IPS-15b (cell line): ENCODE data around the gene ATRAID.

ENCODE experiments used
- H3K27me3 ChIP-seq: one replicate; pipeline ENCODE4 v1.6.1; 2013; ENCODE audit warnings: low read length; ENCODE audit not compliant: control insufficient read depth, insufficient read depth
- H3K36me3 ChIP-seq: one replicate; pipeline ENCODE4 v1.6.1; 2013; ENCODE audit warnings: low read length; ENCODE audit not compliant: control insufficient read depth, insufficient read depth
- H3K4me1 ChIP-seq: one replicate; pipeline ENCODE4 v1.6.1; 2013; ENCODE audit warnings: mild to moderate bottlenecking, low read length; ENCODE audit not compliant: control insufficient read depth, insufficient read depth
- H3K4me3 ChIP-seq: one replicate; pipeline ENCODE4 v1.5.1; 2013; ENCODE audit warnings: low read depth, low read length
- H3K9ac ChIP-seq: one replicate; pipeline ENCODE4 v1.6.1; 2013; ENCODE audit warnings: low read depth, mild to moderate bottlenecking, low read length
- H3K9me3 ChIP-seq: one replicate; pipeline ENCODE4 v1.6.1; 2013; ENCODE audit warnings: mild to moderate bottlenecking, low read length; ENCODE audit not compliant: control insufficient read depth, insufficient read depth

The ATRAID gene

DNA sequence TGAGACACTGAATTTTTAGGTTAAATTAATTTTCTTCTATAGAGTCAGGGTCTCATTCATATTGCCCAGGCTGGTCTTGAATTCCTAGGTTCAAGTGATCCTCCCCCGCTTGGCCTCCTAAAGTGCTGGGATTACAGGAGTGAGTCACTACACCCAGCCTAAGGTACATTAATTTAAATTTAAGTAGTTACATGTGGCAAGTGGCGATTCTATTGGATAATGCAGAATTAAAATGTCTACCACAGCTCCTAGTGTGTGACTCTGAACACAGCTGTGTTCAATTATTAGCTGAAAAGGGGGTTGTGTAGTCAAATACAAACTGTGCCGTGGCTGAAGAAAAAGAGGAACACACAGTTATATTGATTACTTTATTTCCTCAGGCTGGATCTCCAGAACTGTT lies 3.1 kb downstream of the ATRAID start:
- Histone ChIP-seq H3K4me1 (no peaks in the 10 kb centered on the region), H3K36me3 (peaks cover 14% of the 10 kb centered on the region), H3K27me3 (no peaks in the 10 kb centered on the region), H3K4me3 (no peak overlapping the region), H3K9me3 (no peaks in the 10 kb centered on the region), H3K9ac (no peak overlapping the region)

DNA sequence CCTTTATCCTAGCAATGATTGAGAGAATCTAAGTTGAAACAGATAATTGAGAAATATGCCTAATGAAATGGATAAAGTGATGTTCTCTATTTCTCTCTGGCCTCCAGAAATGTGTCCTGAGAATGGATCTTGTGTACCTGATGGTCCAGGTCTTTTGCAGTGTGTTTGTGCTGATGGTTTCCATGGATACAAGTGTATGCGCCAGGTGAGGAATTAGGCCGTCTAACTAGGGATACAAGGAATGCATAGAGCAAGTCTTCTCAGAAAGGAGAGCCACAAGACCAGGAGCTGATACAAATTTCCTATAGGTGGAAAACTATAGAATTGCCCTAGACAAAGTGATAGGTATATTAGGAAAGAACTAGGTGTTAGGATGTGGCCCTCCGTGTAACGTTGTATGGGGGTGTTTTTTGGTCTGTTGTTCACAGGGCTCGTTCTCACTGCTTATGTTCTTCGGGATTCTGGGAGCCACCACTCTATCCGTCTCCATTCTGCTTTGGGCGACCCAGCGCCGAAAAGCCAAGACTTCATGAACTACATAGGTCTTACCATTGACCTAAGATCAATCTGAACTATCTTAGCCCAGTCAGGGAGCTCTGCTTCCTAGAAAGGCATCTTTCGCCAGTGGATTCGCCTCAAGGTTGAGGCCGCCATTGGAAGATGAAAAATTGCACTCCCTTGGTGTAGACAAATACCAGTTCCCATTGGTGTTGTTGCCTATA lies 4.7 kb downstream of the ATRAID start:
- Histone ChIP-seq H3K9ac (no peak overlapping the region), H3K4me3 (peak overlapping the region; percentile 40), H3K27me3 (no peaks in the 10 kb centered on the region), H3K9me3 (no peaks in the 10 kb centered on the region), H3K36me3 (peaks cover 19% of the 10 kb centered on the region), H3K4me1 (no peaks in the 10 kb centered on the region)

DNA sequence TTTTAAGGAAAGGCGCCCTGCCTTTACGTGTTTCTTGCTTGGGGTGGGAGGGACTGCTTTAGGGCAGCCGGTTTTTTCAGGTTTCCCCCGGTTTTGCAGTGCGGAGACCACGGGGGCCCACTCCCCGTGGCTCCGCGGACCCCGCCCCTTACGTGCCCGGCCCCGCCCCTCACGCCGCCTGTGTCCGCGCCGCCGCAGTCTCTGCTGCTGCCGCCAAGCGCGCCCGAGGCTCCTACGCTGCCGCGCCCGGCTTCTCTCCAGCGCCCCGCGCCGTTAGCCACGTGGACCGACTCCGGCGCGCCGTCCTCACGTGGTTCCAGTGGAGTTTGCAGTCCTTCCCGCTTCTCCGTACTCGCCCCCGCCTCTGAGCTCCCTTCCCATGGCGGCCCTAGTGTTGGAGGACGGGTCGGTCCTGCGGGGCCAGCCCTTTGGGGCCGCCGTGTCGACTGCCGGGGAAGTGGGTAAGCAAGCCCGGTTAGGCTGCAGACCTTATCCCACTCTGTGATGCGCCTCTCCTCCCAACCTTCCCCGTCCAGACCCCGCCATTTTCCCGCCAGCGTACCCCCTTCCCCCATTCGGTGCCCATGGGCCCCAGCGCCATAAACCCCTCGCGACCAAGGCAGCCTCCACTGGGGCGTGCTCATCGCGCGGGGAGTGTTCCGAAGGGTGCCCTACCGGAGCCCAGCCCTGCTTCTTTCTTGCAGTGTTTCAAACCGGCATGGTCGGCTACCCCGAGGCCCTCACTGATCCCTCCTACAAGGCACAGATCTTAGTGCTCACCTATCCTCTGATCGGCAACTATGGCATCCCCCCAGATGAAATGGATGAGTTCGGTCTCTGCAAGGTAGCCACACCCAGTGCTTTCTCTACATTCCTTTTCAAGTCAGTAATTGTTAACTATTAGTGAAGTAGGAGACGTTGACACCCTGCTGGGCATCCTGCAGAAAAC lies 5.6 kb downstream of the ATRAID start, which contains the start of gene CAD:
TSS of gene CAD (plus strand) at position 197 of the 949 bp plus-strand sequence. CDS start at position 380, 183 bp downstream.
- Histone ChIP-seq H3K4me1 (no peaks in the 10 kb centered on the region), H3K4me3 (peak within 1 kb of the TSS; percentile 85), H3K27me3 (no peaks in the 10 kb centered on the region), H3K9me3 (no peaks in the 10 kb centered on the region), H3K9ac (peak within 1 kb of the TSS; percentile 99), H3K36me3 (peaks cover 28% of the 10 kb centered on the region)

- Histone ChIP-seq H3K9me3 (no peaks in the 10 kb centered on the region), H3K27me3 (no peaks in the 10 kb centered on the region), H3K36me3 (peaks cover 36% of the 10 kb centered on the region), H3K4me3 (peak overlapping the region; percentile 85), H3K4me1 (no peaks in the 10 kb centered on the region), H3K9ac (no peak overlapping the region)
Observed at GRCh38 chr2:27218614-27219013, 6.8 kb downstream of the ATRAID start.

- Histone ChIP-seq H3K4me3 (no peak overlapping the region), H3K4me1 (no peaks in the 10 kb centered on the region), H3K9me3 (no peaks in the 10 kb centered on the region), H3K27me3 (no peaks in the 10 kb centered on the region), H3K36me3 (peaks cover 41% of the 10 kb centered on the region), H3K9ac (no peak overlapping the region)
Observed at GRCh38 chr2:27219091-27219490, 7.2 kb downstream of the ATRAID start.

- Histone ChIP-seq H3K4me3 (no peak overlapping the region), H3K9ac (no peak overlapping the region), H3K9me3 (no peaks in the 10 kb centered on the region), H3K4me1 (no peaks in the 10 kb centered on the region), H3K36me3 (peaks cover 49% of the 10 kb centered on the region), H3K27me3 (no peaks in the 10 kb centered on the region)
Observed at GRCh38 chr2:27220091-27220490, 8.2 kb downstream of the ATRAID start.

DNA sequence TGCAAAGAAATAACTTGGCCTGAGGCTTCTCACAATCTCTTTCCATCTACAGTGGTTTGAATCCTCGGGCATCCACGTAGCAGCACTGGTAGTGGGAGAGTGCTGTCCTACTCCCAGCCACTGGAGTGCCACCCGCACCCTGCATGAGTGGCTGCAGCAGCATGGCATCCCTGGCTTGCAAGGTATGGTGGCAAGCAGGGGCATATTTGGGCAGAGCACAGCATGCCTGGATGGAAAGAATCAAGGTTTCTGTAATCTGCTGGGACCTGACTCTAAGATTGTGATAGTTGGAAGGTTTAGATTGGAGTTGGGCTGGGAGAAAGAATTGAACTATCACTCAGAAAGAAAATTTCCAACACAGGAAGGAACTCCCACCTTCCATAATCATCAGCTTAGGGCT lies 9.3 kb downstream of the ATRAID start:
- H3K4me3 ChIP-seq = no peak overlapping the region
- H3K9me3 ChIP-seq = no peaks in the 10 kb centered on the region
- H3K36me3 ChIP-seq = peaks cover 50% of the 10 kb centered on the region
- no peaks in the 10 kb centered on the region for H3K27me3 ChIP-seq
- H3K9ac ChIP-seq = no peak overlapping the region
- no peaks in the 10 kb centered on the region for H3K4me1 ChIP-seq

GRCh38 chr2:27222407-27222806 lies 10.6 kb downstream of the ATRAID start:
- no peak overlapping the region for H3K9ac ChIP-seq
- no peaks in the 10 kb centered on the region for H3K9me3 ChIP-seq
- H3K27me3 ChIP-seq = no peaks in the 10 kb centered on the region
- peaks cover 63% of the 10 kb centered on the region for H3K36me3 ChIP-seq
- no peak overlapping the region for H3K4me3 ChIP-seq
- no peaks in the 10 kb centered on the region for H3K4me1 ChIP-seq

- H3K4me1 ChIP-seq = no peaks in the 10 kb centered on the region
- no peaks in the 10 kb centered on the region for H3K27me3 ChIP-seq
- peaks cover 71% of the 10 kb centered on the region for H3K36me3 ChIP-seq
- H3K4me3 ChIP-seq = no peak overlapping the region
- H3K9me3 ChIP-seq = no peaks in the 10 kb centered on the region
- no peak overlapping the region for H3K9ac ChIP-seq
Observed at GRCh38 chr2:27223416-27223815, 11.6 kb downstream of the ATRAID start.

GRCh38 chr2:27225526-27225925 lies 13.7 kb downstream of the ATRAID start:
- no peak overlapping the region for H3K9ac ChIP-seq
- no peaks in the 10 kb centered on the region for H3K9me3 ChIP-seq
- H3K36me3 ChIP-seq = peaks cover 75% of the 10 kb centered on the region
- no peaks in the 10 kb centered on the region for H3K27me3 ChIP-seq
- H3K4me1 ChIP-seq = no peaks in the 10 kb centered on the region
- H3K4me3 ChIP-seq = no peak overlapping the region

GRCh38 chr2:27227501-27227900 lies 15.7 kb downstream of the ATRAID start:
- H3K9me3 ChIP-seq = no peaks in the 10 kb centered on the region
- no peak overlapping the region for H3K4me3 ChIP-seq
- no peak overlapping the region for H3K9ac ChIP-seq
- H3K27me3 ChIP-seq = no peaks in the 10 kb centered on the region
- H3K4me1 ChIP-seq = no peaks in the 10 kb centered on the region
- peaks cover 74% of the 10 kb centered on the region for H3K36me3 ChIP-seq

DNA sequence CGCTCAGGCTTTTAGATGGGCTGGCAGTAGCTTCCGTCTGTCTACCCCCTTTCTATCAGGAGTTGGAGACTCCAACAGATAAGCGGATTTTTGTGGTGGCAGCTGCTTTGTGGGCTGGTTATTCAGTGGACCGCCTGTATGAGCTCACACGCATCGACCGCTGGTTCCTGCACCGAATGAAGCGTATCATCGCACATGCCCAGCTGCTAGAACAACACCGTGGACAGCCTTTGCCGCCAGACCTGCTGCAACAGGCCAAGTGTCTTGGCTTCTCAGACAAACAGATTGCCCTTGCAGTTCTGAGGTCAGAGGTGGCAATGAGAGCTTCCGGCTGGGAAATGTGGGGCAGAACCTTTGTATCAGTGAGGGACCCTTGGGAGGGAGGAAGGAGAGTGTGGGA lies 20.1 kb downstream of the ATRAID start:
- Histone ChIP-seq H3K4me1 (no peaks in the 10 kb centered on the region), H3K9me3 (no peaks in the 10 kb centered on the region), H3K9ac (no peak overlapping the region), H3K36me3 (peaks cover 81% of the 10 kb centered on the region), H3K27me3 (no peaks in the 10 kb centered on the region), H3K4me3 (no peak overlapping the region)
